ENCODE data around the gene TIAM1. TPM values are rescaled to one million over a fixed set of nuclear protein-coding genes. Genes with fewer than 3 reads are reported as not detected.

TIAM1 gene
- total and polyA plus RNA-seq, 2 of the 8 experiments (the other 6 are each of a cell fraction or from before 2014, with no cell fraction given): 10.1 to 30.7 TPM

- no peak overlapping the region for H2AK5ac ChIP-seq (ENCODE audit: low read depth, low read length)
- ChIA-PET CTCF (ENCODE audit: partially characterized antibody) (interaction anchor here (1.6 kb wide), 1 partner anchor 229 kb away, joined by 3 read pairs; no protein-coding TSS in a partner anchor), POLR2A (ENCODE audit: partially characterized antibody) (no interaction called here)
- DNase-seq (ENCODE audit: low read depth in 1 of 2, low spot score in 2 of 2) (no peak), FAIRE-seq (no peak)
- H2BK12ac ChIP-seq (ENCODE audit: low read depth, low read length): no peak overlapping the region
- H2BK5ac ChIP-seq (ENCODE audit: low read depth, low read length): no peak overlapping the region
- H4K5ac ChIP-seq (ENCODE audit: insufficient read length, low read depth, low read length): no peak overlapping the region
- H2BK120ac ChIP-seq (replicated peaks; ENCODE audit: low read depth, low read length): no peak overlapping the region
- H3K9ac ChIP-seq (replicated peaks in 1 of 4; ENCODE audit: extremely low read depth in 1 of 4, low read depth in 3 of 4, low read length in 3 of 4): no peak overlapping the region
- no peaks in the 10 kb centered on the region for H3K9me3 ChIP-seq (ENCODE audit: insufficient read depth in 2 of 2, low read depth in 1 of 2, low read length in 1 of 2)
- no peak overlapping the region for H3K56ac ChIP-seq (replicated peaks; ENCODE audit: insufficient read length, low read depth, low read length)
- H3K18ac ChIP-seq (ENCODE audit: extremely low read depth, low read length): no peak overlapping the region
- H3K23ac ChIP-seq (ENCODE audit: insufficient read length): no peak overlapping the region
- H3K4me1 ChIP-seq (replicated peaks in 1 of 4; ENCODE audit: control insufficient read depth in 3 of 4, insufficient read depth in 4 of 4, low read length in 3 of 4): no peaks in the 10 kb centered on the region
- H3K27ac ChIP-seq (ENCODE audit: low read depth, low read length): no peak overlapping the region
- H2BK15ac ChIP-seq (ENCODE audit: low read length): no peak overlapping the region
- no peaks in the 10 kb centered on the region for H3K27me3 ChIP-seq (replicated peaks in 1 of 4; ENCODE audit: control insufficient read depth in 3 of 4, extremely low read depth in 1 of 4, insufficient read depth in 3 of 4, low read length in 3 of 4)
- no peak overlapping the region for H4K8ac ChIP-seq (ENCODE audit: extremely low read depth, insufficient read depth, low read length)
- H4K91ac ChIP-seq (replicated peaks; ENCODE audit: insufficient read length, low read length): no peak overlapping the region
- no peak overlapping the region for H2AFZ ChIP-seq (ENCODE audit: low read length)
- 57% methylated on average over 3 of the region's 3 CpGs; no CpG with 5 or more reads in 1 of the 2 experiments for WGBS, 2 experiments (ENCODE audit: extremely low coverage in 1 of 2, insufficient coverage in 1 of 2, insufficient read length in 1 of 2, insufficient replicate concordance in 2 of 2, low coverage in 1 of 2, low lambda C conversion rate in 2 of 2, missing lambda C conversion rate in 1 of 2)
- no peak overlapping the region for H2BK20ac ChIP-seq (ENCODE audit: low read length)
- H3K14ac ChIP-seq (ENCODE audit: insufficient read length): no peak overlapping the region
- H3K36me3 ChIP-seq (ENCODE audit: control insufficient read depth in 2 of 4, insufficient read depth in 4 of 4, low read length in 3 of 4): no peaks in the 10 kb centered on the region
- no peak overlapping the region for H3K4me3 ChIP-seq (ENCODE audit: extremely low read depth in 1 of 4, insufficient read depth in 2 of 4, low read depth in 3 of 4, low read length in 4 of 4)
- no peak overlapping the region for H3K4ac ChIP-seq (replicated peaks; ENCODE audit: insufficient read length, low read depth, low read length)
- H3K79me1 ChIP-seq (ENCODE audit: low read depth, low read length): no peaks in the 10 kb centered on the region
- no peaks in the 10 kb centered on the region for H3K23me2 ChIP-seq (ENCODE audit: low read depth, low read length)
- H4K20me1 ChIP-seq (replicated peaks in 1 of 2; ENCODE audit: control insufficient read depth in 1 of 2, insufficient read depth in 2 of 2, low read length in 2 of 2): no peaks in the 10 kb centered on the region
- no peak overlapping the region for H3K4me2 ChIP-seq (ENCODE audit: insufficient read depth in 1 of 2, low read depth in 2 of 2, low read length in 2 of 2)
- no peaks in the 10 kb centered on the region; a peak in 1 of 4 replicates for H3K79me2 ChIP-seq (ENCODE audit: control insufficient read depth in 1 of 2, insufficient read depth in 2 of 2, low read length in 2 of 2)
- no peak for TF ChIP-seq TBP (IDR thresholded peaks at IDR 0.05; ENCODE audit: low read depth, low read length)
- no peak for TF ChIP-seq SIX5 (IDR thresholded peaks at IDR 0.05; ENCODE audit: low read depth, low read length)
- TF ChIP-seq HDAC2 (IDR thresholded peaks at IDR 0.05; ENCODE audit: borderline replicate concordance in 1 of 2, low read depth in 2 of 2, low read length in 2 of 2): no peak
- TF ChIP-seq CREB1 (IDR thresholded peaks at IDR 0.05): no peak
- no peak for TF ChIP-seq EZH2 (IDR thresholded peaks at IDR 0.05; ENCODE audit: low read depth, low read length, severe bottlenecking)
- TF ChIP-seq CHD1 (IDR thresholded peaks at IDR 0.05; ENCODE audit: low read depth, low read length): no peak
- no peak for TF ChIP-seq ZNF274 (IDR thresholded peaks at IDR 0.05; ENCODE audit: borderline replicate concordance, extremely low read depth, low read length)
- TF ChIP-seq PHF8 (conservative IDR thresholded peaks at IDR 0.05; ENCODE audit: low read depth, low read length): no peak
Measured at GRCh38 chr21:31351960-31352359, 7.9 kb upstream of the TIAM1 start.
